OCI-LY7 (cell line): ENCODE results near the gene LIN52.

Source experiments
- CTCF ChIP-seq: fragments of 200-600 bp; sonication (generic); conservative IDR thresholded peaks from 2 replicates; pipeline ENCODE4 v1.5.1; 2014; ENCODE audit warnings: mild to moderate bottlenecking, antibody characterized with exemption, low read length, moderate library complexity, mixed read lengths
- EZH2phosphoT487 ChIP-seq: fragments of 200-600 bp; sonication (generic); IDR thresholded peaks from 2 replicates; pipeline ENCODE4 v1.6.1; 2018; ENCODE audit warnings: low read depth, borderline replicate concordance, mild to moderate bottlenecking, mixed run types, antibody characterized with exemption, low read length, moderate library complexity, mixed read lengths

DNA sequence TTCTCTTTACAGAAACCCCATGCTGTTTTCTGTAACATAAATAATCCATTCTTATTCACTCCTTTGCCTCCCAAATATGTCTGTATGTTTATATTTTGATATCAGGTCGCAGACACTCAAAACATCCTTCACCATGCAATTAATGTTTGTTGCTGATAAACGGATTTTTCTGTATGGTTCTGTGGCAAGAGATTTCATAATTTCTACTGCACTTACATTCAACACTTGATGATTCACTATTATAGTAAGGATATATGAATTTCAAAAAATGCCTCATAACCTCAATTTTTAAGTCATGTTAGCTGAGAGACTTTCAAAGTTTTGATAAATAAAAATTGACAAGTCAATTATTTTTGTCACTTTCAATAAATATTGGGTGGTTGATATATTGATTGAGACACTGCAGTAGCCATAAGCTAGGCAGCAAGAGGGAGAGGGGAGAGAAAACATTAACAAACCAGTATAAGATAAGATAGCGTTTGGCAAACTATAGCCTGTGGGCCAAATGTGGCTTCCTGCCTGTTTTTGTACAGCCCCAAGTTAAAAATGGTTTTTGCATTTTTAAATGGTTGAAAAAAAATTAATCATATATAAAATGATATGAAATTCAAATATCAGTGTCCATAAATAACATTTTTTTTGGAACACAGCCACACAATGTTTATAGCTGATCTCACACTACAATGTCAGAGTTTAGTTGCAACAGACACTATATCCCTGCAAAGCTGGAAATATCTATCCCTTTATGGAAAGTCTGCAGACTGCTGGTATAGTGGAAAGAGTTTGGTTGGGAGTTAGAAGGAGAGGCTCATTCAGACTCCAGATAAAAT lies 18.8 kb upstream of the LIN52 start:
- TF ChIP-seq CTCF (no peak), EZH2phosphoT487 (no peak)
